HEK293 (cell line): ENCODE measurements around the gene PCSK1N.

Experiments
- CTCF ChIA-PET: fragments of 350-600 bp; formaldehyde crosslinking; extraction: SDS; loops from one replicate; lab custom pipeline; 2021; ENCODE audit warnings: antibody characterized with exemption; lab: Yijun Ruan, JAX
- POLR2A ChIA-PET: fragments of 300-600 bp; formaldehyde crosslinking; extraction: SDS; loops from one replicate; lab custom pipeline; 2020; ENCODE audit warnings: antibody characterized with exemption, inconsistent platforms; lab: Yijun Ruan, JAX
- H3K27ac ChIP-seq: fragments of 200-500 bp; sonication (Bioruptor generic); 2 replicates; pipeline ENCODE4 v1.5.1; 2014; ENCODE audit warnings: low read depth, low read length, control low read depth, inconsistent platforms; ENCODE audit errors: extremely low read depth
- H3K36me3 ChIP-seq, 2 experiments: fragments of 200-500 bp in 1 of 2; sonication (Bioruptor generic) in 1 of 2; 1 replicate in 1 of 2; 2 replicates in 1 of 2; pipeline ENCODE4 v1.5.1; 2014 to 2017; ENCODE audit warnings: inconsistent platforms in 2 of 2, low read length in 2 of 2; ENCODE audit not compliant: control insufficient read depth in 2 of 2, insufficient read depth in 1 of 2
- H3K4me1 ChIP-seq: fragments of 200-500 bp; sonication (Bioruptor generic); 2 replicates; pipeline ENCODE4 v1.5.1; 2014; ENCODE audit warnings: mild to moderate bottlenecking, low read length, inconsistent platforms; ENCODE audit not compliant: control insufficient read depth, insufficient read depth
- H3K4me3 ChIP-seq: 2 replicates; pipeline ENCODE4 v1.5.1; 2011; ENCODE audit warnings: low read depth, mild to moderate bottlenecking, control low read depth, low read length, moderate library complexity
- H3K9me3 ChIP-seq: fragments of 200-500 bp; sonication (Bioruptor generic); 2 replicates; pipeline ENCODE4 v1.5.1; 2014; ENCODE audit warnings: low read depth, low read length, inconsistent platforms; ENCODE audit not compliant: control insufficient read depth, insufficient read depth
- GFI1B ChIP-seq: fragments of 450-650 bp; formaldehyde crosslinking; IDR thresholded peaks from 2 replicates; pipeline ENCODE4 v1.5.1; 2016; ENCODE audit warnings: missing biosample characterization, missing genetic modification characterization
- GLI4 ChIP-seq: fragments of 450-650 bp; formaldehyde crosslinking; IDR thresholded peaks from 2 replicates; pipeline ENCODE4 v1.5.1; 2016; ENCODE audit warnings: missing biosample characterization, missing genetic modification characterization
- GLIS1 ChIP-seq: fragments of 450-650 bp; formaldehyde crosslinking; IDR thresholded peaks from 2 replicates; pipeline ENCODE4 v1.5.1; 2016; ENCODE audit warnings: missing biosample characterization, missing genetic modification characterization
- KLF10 ChIP-seq: fragments of 450-650 bp; IDR thresholded peaks from 2 replicates; pipeline ENCODE4 v1.5.1; 2018; ENCODE audit warnings: missing biosample characterization, mild to moderate bottlenecking, missing genetic modification characterization
- MZF1 ChIP-seq: fragments of 450-650 bp; formaldehyde crosslinking; IDR thresholded peaks from 2 replicates; pipeline ENCODE4 v1.5.1; 2017; ENCODE audit warnings: missing biosample characterization, missing genetic modification characterization, borderline replicate concordance
- ZBTB7A ChIP-seq: fragments of 450-650 bp; formaldehyde crosslinking; IDR thresholded peaks from 2 replicates; pipeline ENCODE4 v1.5.1; 2016; ENCODE audit warnings: low read depth, missing biosample characterization, missing genetic modification characterization
- ZFP69B ChIP-seq: fragments of 450-650 bp; formaldehyde crosslinking; IDR thresholded peaks from 2 replicates; pipeline ENCODE4 v1.5.1; 2016; ENCODE audit warnings: missing biosample characterization, missing genetic modification characterization
- ZIC2 ChIP-seq: fragments of 450-650 bp; formaldehyde crosslinking; IDR thresholded peaks from 2 replicates; pipeline ENCODE4 v1.5.1; 2016; ENCODE audit warnings: missing biosample characterization, missing genetic modification characterization
- ZNF140 ChIP-seq: fragments of 450-650 bp; formaldehyde crosslinking; IDR thresholded peaks from 2 replicates; pipeline ENCODE4 v1.5.1; 2016; ENCODE audit warnings: missing biosample characterization, missing genetic modification characterization
- ZNF184 ChIP-seq: fragments of 450-650 bp; IDR thresholded peaks from 2 replicates; pipeline ENCODE4 v1.5.1; 2018; ENCODE audit warnings: missing biosample characterization, mild to moderate bottlenecking, missing genetic modification characterization
- ZNF366 ChIP-seq: fragments of 450-650 bp; formaldehyde crosslinking; conservative IDR thresholded peaks from 2 replicates; pipeline ENCODE4 v1.5.1; 2016; ENCODE audit warnings: missing biosample characterization, missing genetic modification characterization
- ZNF530 ChIP-seq: fragments of 450-650 bp; formaldehyde crosslinking; IDR thresholded peaks from 2 replicates; pipeline ENCODE4 v1.5.1; 2016; ENCODE audit warnings: low read depth, missing biosample characterization, missing genetic modification characterization
- ZNF658 ChIP-seq: fragments of 450-650 bp; formaldehyde crosslinking; IDR thresholded peaks from 2 replicates; pipeline ENCODE4; 2016; ENCODE audit warnings: missing biosample characterization, missing genetic modification characterization
- TF ChIP-seq, protein P1 (sequence below): fragments of 450-650 bp; formaldehyde crosslinking; IDR thresholded peaks from 2 replicates; pipeline ENCODE4 v1.5.1; 2016; ENCODE audit warnings: missing biosample characterization, missing genetic modification characterization
- TF ChIP-seq, protein P2 (sequence below): fragments of 450-650 bp; formaldehyde crosslinking; IDR thresholded peaks from 2 replicates; pipeline ENCODE4 v1.5.1; 2016; ENCODE audit warnings: missing biosample characterization, missing genetic modification characterization
- TF ChIP-seq, protein P3 (sequence below): fragments of 450-650 bp; formaldehyde crosslinking; conservative IDR thresholded peaks from 2 replicates; pipeline ENCODE4 v1.5.1; 2016; ENCODE audit warnings: low read depth, missing biosample characterization, missing genetic modification characterization
- TF ChIP-seq, protein P4 (sequence below): fragments of 450-650 bp; formaldehyde crosslinking; IDR thresholded peaks from 2 replicates; pipeline ENCODE4 v1.5.1; 2016; ENCODE audit warnings: missing biosample characterization, missing genetic modification characterization, borderline replicate concordance

The PCSK1N gene

DNA sequence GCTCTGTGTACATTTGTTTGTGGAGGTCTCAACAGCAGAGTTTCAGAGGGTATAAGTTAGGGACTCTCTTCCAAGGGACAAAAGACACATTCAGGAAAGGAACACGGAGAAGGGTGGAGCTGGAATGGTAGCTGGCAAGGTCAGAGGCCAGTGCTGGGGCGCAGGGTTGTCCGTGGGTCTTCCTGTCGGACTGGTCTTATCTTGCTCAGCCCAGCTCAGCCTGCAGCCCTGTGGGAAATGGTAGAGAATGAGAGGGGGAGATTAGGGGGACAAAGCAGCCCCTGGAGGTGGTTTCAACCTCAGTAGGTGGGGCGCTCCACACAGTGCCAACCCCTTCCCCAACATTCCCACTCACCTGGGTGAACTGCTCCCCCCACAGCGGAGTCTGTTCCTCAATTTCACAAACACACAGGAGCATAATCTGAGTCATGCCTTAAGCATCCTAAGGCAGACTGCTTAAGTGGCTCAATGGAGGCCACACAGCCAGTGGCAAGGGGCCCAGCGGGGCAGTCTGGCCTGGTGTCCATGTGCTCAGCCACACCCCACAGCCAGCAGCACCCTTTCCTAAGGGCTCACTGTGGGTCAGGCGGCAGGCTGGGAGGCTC is 40.4 kb downstream of the PCSK1N start:
- Histone ChIP-seq H3K36me3 (no peaks in the 10 kb centered on the region), H3K9me3 (no peaks in the 10 kb centered on the region)
- CTCF ChIA-PET = interaction anchor here (0.6 kb wide), 1 partner anchor 116 kb away, joined by 3 read pairs; no protein-coding TSS in a partner anchor
- TF ChIP-seq ZNF366 (tag by site-specific recombination) (no peak), ZIC2 (tag by site-specific recombination) (0 out of 2 replicates have a peak, but pooled peaks have one; percentile 29)
- TF ChIP-seq, all 188 proteins: peak for 1
- Histone ChIP-seq H3K4me1 (no peaks in the 10 kb centered on the region), H3K4me3 (no peak overlapping the region), H3K27ac (no peak overlapping the region)
- POLR2A ChIA-PET = no interaction called here

DNA sequence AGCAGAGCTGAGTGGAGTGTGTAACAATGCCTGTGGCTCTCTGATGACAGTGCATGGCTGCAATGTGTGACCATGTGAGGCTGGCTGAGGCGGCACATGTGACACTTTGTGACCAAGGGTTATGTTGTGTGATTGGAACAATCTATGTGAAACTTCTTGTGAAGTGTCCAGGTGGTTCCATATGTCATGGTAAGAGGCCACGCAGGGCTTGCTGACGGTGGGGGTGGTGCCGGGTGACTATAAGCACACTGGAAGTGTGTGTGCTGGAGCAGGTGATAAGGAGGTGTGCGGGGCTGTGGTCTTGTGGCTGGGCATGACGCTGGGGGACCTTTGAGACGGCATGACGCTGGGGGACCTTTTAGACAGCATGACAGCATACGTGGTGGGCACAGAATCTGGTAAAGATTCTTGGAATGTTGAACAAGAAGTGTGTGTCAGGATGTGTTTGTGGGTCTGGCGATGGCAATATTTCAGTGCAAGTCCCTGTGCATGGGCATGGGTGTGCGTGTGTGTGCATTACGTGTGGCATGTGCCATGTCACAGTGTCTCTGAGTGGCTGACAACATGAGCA is 41.0 kb downstream of the PCSK1N start:
- TF ChIP-seq, protein P1, sequence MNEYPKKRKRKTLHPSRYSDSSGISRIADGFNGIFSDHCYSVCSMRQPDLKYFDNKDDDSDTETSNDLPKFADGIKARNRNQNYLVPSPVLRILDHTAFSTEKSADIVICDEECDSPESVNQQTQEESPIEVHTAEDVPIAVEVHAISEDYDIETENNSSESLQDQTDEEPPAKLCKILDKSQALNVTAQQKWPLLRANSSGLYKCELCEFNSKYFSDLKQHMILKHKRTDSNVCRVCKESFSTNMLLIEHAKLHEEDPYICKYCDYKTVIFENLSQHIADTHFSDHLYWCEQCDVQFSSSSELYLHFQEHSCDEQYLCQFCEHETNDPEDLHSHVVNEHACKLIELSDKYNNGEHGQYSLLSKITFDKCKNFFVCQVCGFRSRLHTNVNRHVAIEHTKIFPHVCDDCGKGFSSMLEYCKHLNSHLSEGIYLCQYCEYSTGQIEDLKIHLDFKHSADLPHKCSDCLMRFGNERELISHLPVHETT (tag by site-specific recombination) = no peak
- TF ChIP-seq GFI1B (tag by site-specific recombination) (no peak), MZF1 (tag by site-specific recombination) (no peak), ZBTB7A (tag by site-specific recombination) (no peak), ZNF184 (tag by site-specific recombination) (no peak), ZNF140 (tag by site-specific recombination) (no peak), ZNF658 (tag by site-specific recombination) (no peak), GLIS1 (tag by site-specific recombination) (no peak), ZNF530 (tag by site-specific recombination) (no peak), ZFP69B (tag by site-specific recombination) (no peak), GLI4 (tag by site-specific recombination) (no peak), KLF10 (tag by site-specific recombination) (no peak)
- TF ChIP-seq, protein P2, sequence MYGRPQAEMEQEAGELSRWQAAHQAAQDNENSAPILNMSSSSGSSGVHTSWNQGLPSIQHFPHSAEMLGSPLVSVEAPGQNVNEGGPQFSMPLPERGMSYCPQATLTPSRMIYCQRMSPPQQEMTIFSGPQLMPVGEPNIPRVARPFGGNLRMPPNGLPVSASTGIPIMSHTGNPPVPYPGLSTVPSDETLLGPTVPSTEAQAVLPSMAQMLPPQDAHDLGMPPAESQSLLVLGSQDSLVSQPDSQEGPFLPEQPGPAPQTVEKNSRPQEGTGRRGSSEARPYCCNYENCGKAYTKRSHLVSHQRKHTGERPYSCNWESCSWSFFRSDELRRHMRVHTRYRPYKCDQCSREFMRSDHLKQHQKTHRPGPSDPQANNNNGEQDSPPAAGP (tag by site-specific recombination) = no peak
- TF ChIP-seq, protein P3, sequence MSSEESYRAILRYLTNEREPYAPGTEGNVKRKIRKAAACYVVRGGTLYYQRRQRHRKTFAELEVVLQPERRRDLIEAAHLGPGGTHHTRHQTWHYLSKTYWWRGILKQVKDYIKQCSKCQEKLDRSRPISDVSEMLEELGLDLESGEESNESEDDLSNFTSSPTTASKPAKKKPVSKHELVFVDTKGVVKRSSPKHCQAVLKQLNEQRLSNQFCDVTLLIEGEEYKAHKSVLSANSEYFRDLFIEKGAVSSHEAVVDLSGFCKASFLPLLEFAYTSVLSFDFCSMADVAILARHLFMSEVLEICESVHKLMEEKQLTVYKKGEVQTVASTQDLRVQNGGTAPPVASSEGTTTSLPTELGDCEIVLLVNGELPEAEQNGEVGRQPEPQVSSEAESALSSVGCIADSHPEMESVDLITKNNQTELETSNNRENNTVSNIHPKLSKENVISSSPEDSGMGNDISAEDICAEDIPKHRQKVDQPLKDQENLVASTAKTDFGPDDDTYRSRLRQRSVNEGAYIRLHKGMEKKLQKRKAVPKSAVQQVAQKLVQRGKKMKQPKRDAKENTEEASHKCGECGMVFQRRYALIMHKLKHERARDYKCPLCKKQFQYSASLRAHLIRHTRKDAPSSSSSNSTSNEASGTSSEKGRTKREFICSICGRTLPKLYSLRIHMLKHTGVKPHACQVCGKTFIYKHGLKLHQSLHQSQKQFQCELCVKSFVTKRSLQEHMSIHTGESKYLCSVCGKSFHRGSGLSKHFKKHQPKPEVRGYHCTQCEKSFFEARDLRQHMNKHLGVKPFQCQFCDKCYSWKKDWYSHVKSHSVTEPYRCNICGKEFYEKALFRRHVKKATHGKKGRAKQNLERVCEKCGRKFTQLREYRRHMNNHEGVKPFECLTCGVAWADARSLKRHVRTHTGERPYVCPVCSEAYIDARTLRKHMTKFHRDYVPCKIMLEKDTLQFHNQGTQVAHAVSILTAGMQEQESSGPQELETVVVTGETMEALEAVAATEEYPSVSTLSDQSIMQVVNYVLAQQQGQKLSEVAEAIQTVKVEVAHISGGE (tag by site-specific recombination) = no peak
- TF ChIP-seq, protein P4, sequence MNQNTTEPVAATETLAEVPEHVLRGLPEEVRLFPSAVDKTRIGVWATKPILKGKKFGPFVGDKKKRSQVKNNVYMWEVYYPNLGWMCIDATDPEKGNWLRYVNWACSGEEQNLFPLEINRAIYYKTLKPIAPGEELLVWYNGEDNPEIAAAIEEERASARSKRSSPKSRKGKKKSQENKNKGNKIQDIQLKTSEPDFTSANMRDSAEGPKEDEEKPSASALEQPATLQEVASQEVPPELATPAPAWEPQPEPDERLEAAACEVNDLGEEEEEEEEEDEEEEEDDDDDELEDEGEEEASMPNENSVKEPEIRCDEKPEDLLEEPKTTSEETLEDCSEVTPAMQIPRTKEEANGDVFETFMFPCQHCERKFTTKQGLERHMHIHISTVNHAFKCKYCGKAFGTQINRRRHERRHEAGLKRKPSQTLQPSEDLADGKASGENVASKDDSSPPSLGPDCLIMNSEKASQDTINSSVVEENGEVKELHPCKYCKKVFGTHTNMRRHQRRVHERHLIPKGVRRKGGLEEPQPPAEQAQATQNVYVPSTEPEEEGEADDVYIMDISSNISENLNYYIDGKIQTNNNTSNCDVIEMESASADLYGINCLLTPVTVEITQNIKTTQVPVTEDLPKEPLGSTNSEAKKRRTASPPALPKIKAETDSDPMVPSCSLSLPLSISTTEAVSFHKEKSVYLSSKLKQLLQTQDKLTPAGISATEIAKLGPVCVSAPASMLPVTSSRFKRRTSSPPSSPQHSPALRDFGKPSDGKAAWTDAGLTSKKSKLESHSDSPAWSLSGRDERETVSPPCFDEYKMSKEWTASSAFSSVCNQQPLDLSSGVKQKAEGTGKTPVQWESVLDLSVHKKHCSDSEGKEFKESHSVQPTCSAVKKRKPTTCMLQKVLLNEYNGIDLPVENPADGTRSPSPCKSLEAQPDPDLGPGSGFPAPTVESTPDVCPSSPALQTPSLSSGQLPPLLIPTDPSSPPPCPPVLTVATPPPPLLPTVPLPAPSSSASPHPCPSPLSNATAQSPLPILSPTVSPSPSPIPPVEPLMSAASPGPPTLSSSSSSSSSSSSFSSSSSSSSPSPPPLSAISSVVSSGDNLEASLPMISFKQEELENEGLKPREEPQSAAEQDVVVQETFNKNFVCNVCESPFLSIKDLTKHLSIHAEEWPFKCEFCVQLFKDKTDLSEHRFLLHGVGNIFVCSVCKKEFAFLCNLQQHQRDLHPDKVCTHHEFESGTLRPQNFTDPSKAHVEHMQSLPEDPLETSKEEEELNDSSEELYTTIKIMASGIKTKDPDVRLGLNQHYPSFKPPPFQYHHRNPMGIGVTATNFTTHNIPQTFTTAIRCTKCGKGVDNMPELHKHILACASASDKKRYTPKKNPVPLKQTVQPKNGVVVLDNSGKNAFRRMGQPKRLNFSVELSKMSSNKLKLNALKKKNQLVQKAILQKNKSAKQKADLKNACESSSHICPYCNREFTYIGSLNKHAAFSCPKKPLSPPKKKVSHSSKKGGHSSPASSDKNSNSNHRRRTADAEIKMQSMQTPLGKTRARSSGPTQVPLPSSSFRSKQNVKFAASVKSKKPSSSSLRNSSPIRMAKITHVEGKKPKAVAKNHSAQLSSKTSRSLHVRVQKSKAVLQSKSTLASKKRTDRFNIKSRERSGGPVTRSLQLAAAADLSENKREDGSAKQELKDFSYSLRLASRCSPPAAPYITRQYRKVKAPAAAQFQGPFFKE (tag by site-specific recombination) = no peak
- TF ChIP-seq, all 188 proteins: peak for 0
- H3K36me3 ChIP-seq = no peaks in the 10 kb centered on the region
- no peaks in the 10 kb centered on the region for H3K4me1 ChIP-seq
- ChIA-PET POLR2A (no interaction called here), CTCF (interaction anchor here (0.6 kb wide), 1 partner anchor 116 kb away, joined by 3 read pairs; no protein-coding TSS in a partner anchor)
- H3K27ac ChIP-seq = no peak overlapping the region
- H3K9me3 ChIP-seq = no peaks in the 10 kb centered on the region
- no peak overlapping the region for H3K4me3 ChIP-seq
